GM10248 (cell line): ENCODE results near the gene GRAMD2B.
"Not testable (repeated sequence)": the region's sequence is repeated elsewhere in the genome, so short reads cannot be mapped to it uniquely, and the experiment has no call there.

Source experiments
- CTCF ChIA-PET: fragments of 300-600 bp; sonication (Branson Sonifier 250); formaldehyde crosslinking; extraction: SDS; loops from one replicate; lab custom pipeline; 2021; ENCODE audit warnings: antibody characterized with exemption; lab: Yijun Ruan, JAX
- POLR2A ChIA-PET: fragments of 350-650 bp; sonication (Branson Sonifier 250); formaldehyde crosslinking; extraction: SDS; loops from one replicate; lab custom pipeline; 2020; ENCODE audit warnings: antibody characterized with exemption; lab: Yijun Ruan, JAX
- DNase-seq: peaks from one replicate; pipeline ENCODE4 v3.0.0; 2012; ENCODE audit errors: extremely low spot score
- CTCF ChIP-seq: IDR thresholded peaks from 2 replicates; pipeline ENCODE4 v1.5.1; 2012; ENCODE audit warnings: mild to moderate bottlenecking, low read depth; ENCODE audit errors: extremely low read depth, missing control alignments, control extremely low read depth

GRAMD2B gene, protein sequence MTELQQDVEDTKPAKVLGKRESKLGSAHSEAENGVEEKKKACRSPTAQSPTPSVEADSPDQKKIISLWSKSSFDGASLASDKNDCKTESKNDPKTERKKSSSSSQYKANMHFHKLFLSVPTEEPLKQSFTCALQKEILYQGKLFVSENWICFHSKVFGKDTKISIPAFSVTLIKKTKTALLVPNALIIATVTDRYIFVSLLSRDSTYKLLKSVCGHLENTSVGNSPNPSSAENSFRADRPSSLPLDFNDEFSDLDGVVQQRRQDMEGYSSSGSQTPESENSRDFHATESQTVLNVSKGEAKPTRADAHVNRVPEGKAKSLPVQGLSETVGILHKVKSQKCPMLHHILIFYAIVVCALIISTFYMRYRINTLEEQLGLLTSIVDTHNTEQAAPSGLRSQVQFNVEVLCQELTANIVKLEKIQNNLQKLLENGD

GRCh38 chr5:126422994-126423788, at the start of gene GRAMD2B:
GRAMD2B (plus strand) TSS chr5:126423409; CDS start chr5:126423607, 198 bp downstream.
- peak; percentile 74 for DNase-seq
- TF ChIP-seq CTCF: no peak
- ChIA-PET CTCF (interaction anchor here (0.8 to 1.9 kb wide), 8 partner anchors 10 to 77 kb away, joined by 3 to 7 read pairs (median 4); no protein-coding TSS in a partner anchor), POLR2A (interaction anchor here (0.5 to 0.9 kb wide), 3 partner anchors 44 to 187 kb away, joined by 4 to 6 read pairs (median 4); no protein-coding TSS in a partner anchor)

DNA sequence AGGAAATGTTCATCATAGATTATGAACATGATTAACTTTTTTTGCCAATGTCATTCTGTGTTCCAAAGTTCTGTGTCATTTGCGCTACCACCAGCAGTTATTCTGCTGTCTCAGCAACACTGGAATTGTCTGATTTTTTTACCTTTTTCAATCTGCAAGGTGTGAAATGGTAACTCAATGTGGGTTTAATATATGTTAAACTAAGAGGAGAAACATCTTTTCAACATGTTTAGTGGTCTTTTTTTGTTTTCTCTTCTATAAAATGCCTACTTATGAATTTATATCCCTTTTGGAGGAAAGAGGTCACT, 49.1 kb upstream of the GRAMD2B start:
- CTCF ChIA-PET: no interaction called here
- no peak for DNase-seq
- TF ChIP-seq CTCF: no peak
- POLR2A ChIA-PET: no interaction called here

DNA sequence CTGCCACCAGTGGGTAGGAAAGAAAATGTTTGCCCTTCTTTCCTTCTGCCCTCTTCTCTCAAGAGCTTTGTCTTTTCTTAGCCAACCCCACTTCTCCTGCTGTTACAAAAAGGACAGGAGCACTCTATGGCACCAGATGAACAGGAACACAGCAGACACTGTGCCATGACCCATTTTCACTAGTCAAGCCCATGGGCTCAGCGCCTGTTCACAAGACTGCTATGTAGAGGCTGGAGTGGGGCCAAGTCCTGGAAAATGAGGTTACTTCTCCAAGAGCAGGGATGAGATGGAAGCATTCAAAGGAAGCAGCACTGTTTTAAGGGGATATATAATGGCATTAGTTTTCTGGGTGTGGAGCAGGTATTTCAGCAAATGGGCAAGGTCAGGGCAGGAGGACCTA, 46.8 kb upstream of the GRAMD2B start:
- no peak for TF ChIP-seq CTCF
- ChIA-PET POLR2A (no interaction called here), CTCF (interaction anchor here (1.0 to 1.6 kb wide), 3 partner anchors 11 to 124 kb away, joined by 3 to 4 read pairs (median 3); no protein-coding TSS in a partner anchor)
- no peak for DNase-seq

DNA sequence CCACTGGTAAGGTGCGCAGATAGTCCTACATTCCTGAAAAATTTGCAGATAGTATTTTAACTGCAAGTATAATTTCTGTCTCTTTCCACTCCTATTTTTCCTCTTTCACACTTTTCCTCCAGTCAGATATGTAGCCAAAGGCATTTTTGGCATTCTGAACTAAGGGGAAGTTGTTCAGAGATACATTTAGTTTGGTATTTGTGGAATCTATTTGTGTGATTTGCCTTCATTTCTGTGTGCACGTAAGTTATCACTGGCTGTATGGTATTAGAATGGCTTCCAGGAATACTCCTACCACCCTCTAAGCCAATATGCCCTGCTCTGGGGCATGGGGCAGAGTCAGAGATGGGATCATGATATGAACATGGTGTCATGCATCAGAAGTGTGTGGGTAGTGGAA, 45.8 kb upstream of the GRAMD2B start:
- DNase-seq: no peak
- ChIA-PET POLR2A (no interaction called here), CTCF (interaction anchor here (1.3 to 1.6 kb wide), 2 partner anchors 10 kb away, joined by 3 to 4 read pairs; no protein-coding TSS in a partner anchor)
- no peak for TF ChIP-seq CTCF

- CTCF ChIA-PET: interaction anchor here (1.3 to 1.6 kb wide), 2 partner anchors 9 kb away, joined by 3 to 4 read pairs; no protein-coding TSS in a partner anchor
- POLR2A ChIA-PET, DNase-seq: not testable (repeated sequence)
These were observed 42.9 kb upstream of the GRAMD2B start for GRCh38 chr5:126380316-126380715.

DNA sequence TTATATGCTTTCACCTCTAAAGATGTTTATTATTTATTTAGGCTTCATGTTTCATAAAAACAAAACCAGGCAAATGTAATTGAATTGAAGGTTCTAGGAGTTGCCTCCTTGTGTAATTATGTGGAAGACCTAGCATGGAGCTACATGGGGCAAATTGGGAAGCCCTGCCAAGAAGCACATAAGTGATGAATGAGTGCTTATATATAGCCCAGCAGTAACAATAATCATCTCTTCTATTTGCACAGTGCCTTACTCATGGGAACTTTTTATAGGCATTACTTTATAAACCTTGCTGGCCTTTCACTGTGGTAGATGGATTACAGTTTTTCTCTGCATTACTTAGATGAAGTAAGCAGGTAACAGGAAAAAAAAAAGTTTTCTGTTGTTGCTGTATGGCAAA, 40.0 kb upstream of the GRAMD2B start:
- ChIA-PET POLR2A (no interaction called here), CTCF (interaction anchor here (1.0 to 2.8 kb wide), 2 partner anchors 17 to 150 kb away, joined by 3 to 9 read pairs; no protein-coding TSS in a partner anchor)
- no peak for TF ChIP-seq CTCF
- no peak for DNase-seq

DNA sequence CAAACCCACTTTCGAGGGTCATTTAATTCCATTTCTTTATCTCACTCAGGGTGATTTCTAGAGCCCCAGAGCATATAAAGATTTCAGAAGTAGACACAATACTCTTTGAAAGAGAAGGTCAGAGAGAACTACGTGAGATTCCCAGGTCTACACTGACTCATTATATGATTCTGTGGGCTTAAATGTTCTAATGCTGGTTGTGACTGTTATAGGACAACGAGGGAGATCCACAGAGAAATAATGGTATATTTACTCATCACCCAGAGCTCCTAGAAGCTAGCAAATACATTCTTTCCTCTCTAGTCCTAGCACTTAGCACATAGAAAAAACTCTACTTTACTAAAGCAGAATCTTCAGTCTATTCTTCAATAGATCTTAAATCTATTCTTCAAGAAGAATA, 39.4 kb upstream of the GRAMD2B start:
- no peak for TF ChIP-seq CTCF
- ChIA-PET POLR2A (no interaction called here), CTCF (interaction anchor here (1.0 to 2.8 kb wide), 2 partner anchors 17 to 149 kb away, joined by 3 to 9 read pairs; no protein-coding TSS in a partner anchor)
- no peak for DNase-seq
